ENCODE results near the gene ALPI. TPM values are rescaled to one million over a fixed set of nuclear protein-coding genes. Genes with fewer than 3 reads are reported as not detected.

ALPI gene
- total RNA-seq, 1 donor from 2014 or later, result not detected

DNA sequence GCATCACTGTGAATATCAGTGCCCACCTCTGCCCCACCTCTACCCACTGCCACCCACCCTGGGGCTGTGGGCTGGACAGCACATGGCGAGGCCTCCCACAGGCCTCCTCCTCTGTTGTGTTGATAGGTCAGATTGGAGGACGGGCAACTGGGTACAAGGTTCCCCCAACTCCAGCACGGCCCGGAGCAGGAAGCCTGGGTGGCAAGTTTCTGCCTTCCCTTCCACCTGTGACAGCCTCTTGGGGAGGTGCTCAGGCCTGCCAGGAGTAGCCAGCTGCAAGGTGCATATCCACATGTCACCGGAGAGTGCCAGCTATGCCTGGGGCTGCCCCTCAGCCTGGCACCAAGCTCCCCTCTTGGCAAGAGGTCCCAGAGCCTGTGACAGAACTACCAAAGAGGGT lies 38.6 kb downstream of the ALPI start:
- Histone ChIP-seq H3K27me3 (no peaks in the 10 kb centered on the region), H3K4me1 (no peaks in the 10 kb centered on the region), H3K4me3 (no peak overlapping the region), H3K9me3 (no peaks in the 10 kb centered on the region), H3K36me3 (no peaks in the 10 kb centered on the region), H3K27ac (no peak overlapping the region)
- intact Hi-C loops (cut with DNase I), result no loop called here
- DNase-seq (ENCODE audit: extremely low spot score in 2 of 2), result no peak
- TF ChIP-seq POLR2AphosphoS5 (IDR thresholded peaks at IDR 0.05; ENCODE audit: insufficient read depth in 1 of 2, low read depth in 1 of 2) (no peak), POLR2A (IDR thresholded peaks at IDR 0.05) (no peak)
- TF ChIP-seq, protein P1, sequence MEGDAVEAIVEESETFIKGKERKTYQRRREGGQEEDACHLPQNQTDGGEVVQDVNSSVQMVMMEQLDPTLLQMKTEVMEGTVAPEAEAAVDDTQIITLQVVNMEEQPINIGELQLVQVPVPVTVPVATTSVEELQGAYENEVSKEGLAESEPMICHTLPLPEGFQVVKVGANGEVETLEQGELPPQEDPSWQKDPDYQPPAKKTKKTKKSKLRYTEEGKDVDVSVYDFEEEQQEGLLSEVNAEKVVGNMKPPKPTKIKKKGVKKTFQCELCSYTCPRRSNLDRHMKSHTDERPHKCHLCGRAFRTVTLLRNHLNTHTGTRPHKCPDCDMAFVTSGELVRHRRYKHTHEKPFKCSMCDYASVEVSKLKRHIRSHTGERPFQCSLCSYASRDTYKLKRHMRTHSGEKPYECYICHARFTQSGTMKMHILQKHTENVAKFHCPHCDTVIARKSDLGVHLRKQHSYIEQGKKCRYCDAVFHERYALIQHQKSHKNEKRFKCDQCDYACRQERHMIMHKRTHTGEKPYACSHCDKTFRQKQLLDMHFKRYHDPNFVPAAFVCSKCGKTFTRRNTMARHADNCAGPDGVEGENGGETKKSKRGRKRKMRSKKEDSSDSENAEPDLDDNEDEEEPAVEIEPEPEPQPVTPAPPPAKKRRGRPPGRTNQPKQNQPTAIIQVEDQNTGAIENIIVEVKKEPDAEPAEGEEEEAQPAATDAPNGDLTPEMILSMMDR (IDR thresholded peaks at IDR 0.05), result no peak

DNA sequence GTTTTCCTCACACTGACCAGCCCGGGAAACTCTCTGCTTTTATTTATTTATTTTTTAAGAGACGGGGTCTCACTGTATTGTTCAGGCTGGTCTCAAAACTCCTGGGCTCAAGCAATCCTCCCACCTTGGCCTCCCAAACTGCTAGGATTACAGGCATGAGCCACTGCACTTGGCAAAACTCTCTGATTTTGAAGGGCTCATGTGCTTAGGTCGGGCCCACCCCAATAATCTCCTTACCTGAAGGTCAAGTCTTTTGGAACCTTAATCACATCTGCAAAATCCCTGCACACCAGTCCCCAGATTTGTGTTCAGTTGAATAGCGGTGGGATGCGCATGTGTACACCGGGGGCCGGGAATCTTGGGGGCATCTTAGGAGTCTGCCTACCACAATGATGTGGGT lies 39.3 kb downstream of the ALPI start:
- Histone ChIP-seq H3K4me1 (no peaks in the 10 kb centered on the region), H3K36me3 (no peaks in the 10 kb centered on the region), H3K27me3 (no peaks in the 10 kb centered on the region), H3K9me3 (no peaks in the 10 kb centered on the region), H3K4me3 (no peak overlapping the region), H3K27ac (no peak overlapping the region)
- no peak for DNase-seq (ENCODE audit: extremely low spot score in 2 of 2)
- TF ChIP-seq POLR2A (IDR thresholded peaks at IDR 0.05) (no peak), POLR2AphosphoS5 (IDR thresholded peaks at IDR 0.05; ENCODE audit: insufficient read depth in 1 of 2, low read depth in 1 of 2) (no peak)
- TF ChIP-seq, protein P1 (IDR thresholded peaks at IDR 0.05), result no peak
- intact Hi-C loops (cut with DNase I), result no loop called here

DNA sequence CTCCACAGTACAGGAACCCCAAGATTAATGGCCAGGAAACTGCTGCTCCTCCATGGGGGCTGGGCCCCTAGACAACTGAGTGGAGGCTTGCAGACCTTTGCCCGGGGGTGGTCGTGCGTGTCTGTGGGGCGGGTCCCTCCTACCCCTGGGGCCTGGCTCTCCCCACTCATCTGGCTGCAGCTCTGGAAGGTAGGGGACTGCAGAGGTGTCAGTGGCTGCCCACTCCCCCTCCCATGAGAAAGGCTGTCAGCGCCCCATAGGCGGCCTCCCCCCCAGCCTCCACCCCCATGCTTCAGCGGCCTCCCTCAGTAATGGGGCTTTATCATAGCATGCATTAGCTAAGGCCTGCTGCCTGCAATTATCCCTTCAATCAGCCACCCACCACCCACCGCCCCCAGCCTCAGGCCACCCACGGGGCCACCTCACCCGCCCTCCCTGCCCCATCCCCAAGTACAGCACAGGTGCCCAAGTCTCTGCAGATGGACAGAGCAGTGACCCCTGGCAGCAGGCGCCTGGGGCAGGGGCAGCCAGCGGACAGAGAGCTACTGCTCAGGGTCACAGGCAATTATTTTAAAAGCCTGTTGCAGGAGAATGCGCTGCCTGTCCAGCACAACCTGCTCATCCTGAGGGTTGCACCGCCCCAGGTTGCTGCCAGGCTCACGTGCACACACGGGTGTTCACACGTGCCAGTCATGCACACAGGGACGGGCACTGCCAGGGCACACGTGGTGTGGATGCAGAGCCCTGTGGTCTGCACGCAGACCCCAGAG lies 40.7 kb downstream of the ALPI start:
- DNase-seq (ENCODE audit: extremely low spot score in 2 of 2), result no peak
- H3K27me3 ChIP-seq, result no peaks in the 10 kb centered on the region
- no peaks in the 10 kb centered on the region for H3K4me1 ChIP-seq
- no peak overlapping the region for H3K4me3 ChIP-seq
- TF ChIP-seq POLR2AphosphoS5 (IDR thresholded peaks at IDR 0.05; ENCODE audit: insufficient read depth in 1 of 2, low read depth in 1 of 2) (no peak), POLR2A (IDR thresholded peaks at IDR 0.05) (no peak)
- TF ChIP-seq, protein P1 (IDR thresholded peaks at IDR 0.05), result no peak
- H3K9me3 ChIP-seq, result no peaks in the 10 kb centered on the region
- intact Hi-C loops (cut with DNase I), result no loop called here
- no peak overlapping the region for H3K27ac ChIP-seq
- no peaks in the 10 kb centered on the region for H3K36me3 ChIP-seq

DNA sequence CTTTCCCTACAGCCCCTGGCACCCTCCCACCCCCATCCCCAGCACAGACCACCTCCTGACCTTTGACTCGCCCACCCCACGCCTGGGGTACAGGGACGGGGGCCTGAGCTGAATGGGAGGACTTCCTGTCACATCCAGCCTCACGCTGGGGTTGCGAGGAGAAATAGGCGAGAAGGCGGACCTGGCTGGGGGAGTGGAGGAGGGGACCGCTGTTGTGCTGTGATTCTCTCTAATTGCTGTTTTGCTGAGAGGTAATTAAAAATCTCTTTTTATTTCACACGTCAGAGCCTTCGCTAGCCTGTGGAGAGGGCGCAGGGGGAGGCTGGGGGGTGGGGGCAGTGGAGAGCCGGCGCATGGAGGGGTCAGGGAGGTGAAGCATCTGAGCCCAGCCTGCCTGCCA lies 41.4 kb downstream of the ALPI start:
- no peak overlapping the region for H3K4me3 ChIP-seq
- H3K36me3 ChIP-seq, result no peaks in the 10 kb centered on the region
- intact Hi-C loops (cut with DNase I), result no loop called here
- no peak overlapping the region for H3K27ac ChIP-seq
- TF ChIP-seq, protein P1 (IDR thresholded peaks at IDR 0.05), result no peak
- no peak for TF ChIP-seq POLR2AphosphoS5 (IDR thresholded peaks at IDR 0.05; ENCODE audit: insufficient read depth in 1 of 2, low read depth in 1 of 2)
- no peak for TF ChIP-seq POLR2A (IDR thresholded peaks at IDR 0.05)
- DNase-seq (ENCODE audit: extremely low spot score in 2 of 2), result no peak
- H3K27me3 ChIP-seq, result no peaks in the 10 kb centered on the region
- no peaks in the 10 kb centered on the region for H3K9me3 ChIP-seq
- H3K4me1 ChIP-seq, result peaks cover 1% of the 10 kb centered on the region

DNA sequence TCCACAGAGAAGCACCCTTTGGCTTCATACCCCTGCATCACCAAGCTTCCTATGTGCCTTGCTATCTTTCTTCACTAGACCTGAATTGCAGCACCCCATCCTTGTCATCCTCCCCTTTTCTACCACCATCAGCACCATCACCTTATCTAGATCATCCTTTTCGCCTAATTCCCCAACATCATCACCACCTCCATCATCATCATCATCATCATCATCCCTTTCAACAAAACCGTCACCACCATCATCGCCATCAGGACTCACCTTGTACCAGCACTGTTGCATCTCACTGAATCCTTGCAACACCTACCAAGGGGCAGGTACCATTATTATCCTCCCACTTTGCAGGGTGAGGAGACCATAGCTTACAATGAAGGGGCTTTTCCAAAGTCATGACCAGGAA lies 42.5 kb downstream of the ALPI start:
- H3K27me3 ChIP-seq, result no peaks in the 10 kb centered on the region
- intact Hi-C loops (cut with DNase I), result no loop called here
- no peak overlapping the region for H3K4me3 ChIP-seq
- no peak overlapping the region for H3K27ac ChIP-seq
- TF ChIP-seq POLR2A (IDR thresholded peaks at IDR 0.05) (no peak), POLR2AphosphoS5 (IDR thresholded peaks at IDR 0.05; ENCODE audit: insufficient read depth in 1 of 2, low read depth in 1 of 2) (no peak)
- TF ChIP-seq, protein P1 (IDR thresholded peaks at IDR 0.05), result no peak
- no peaks in the 10 kb centered on the region for H3K36me3 ChIP-seq
- no peak for DNase-seq (ENCODE audit: extremely low spot score in 2 of 2)
- H3K9me3 ChIP-seq, result no peaks in the 10 kb centered on the region
- peaks cover 12% of the 10 kb centered on the region for H3K4me1 ChIP-seq
